GM21825 (cell line): Measurements from ENCODE around the gene SHISAL2B.
"Not testable (repeated sequence)": the region's sequence is repeated elsewhere in the genome, so short reads cannot be mapped to it uniquely, and the experiment has no call there.

Experiments
- ATAC-seq: cut with Tn5 transposase; IDR thresholded peaks from one replicate; pipeline ENCODE4 v1.9.1; 2021; ENCODE audit warnings: mild to moderate bottlenecking, moderate library complexity; ENCODE audit not compliant: unreplicated experiment

The SHISAL2B gene

DNA sequence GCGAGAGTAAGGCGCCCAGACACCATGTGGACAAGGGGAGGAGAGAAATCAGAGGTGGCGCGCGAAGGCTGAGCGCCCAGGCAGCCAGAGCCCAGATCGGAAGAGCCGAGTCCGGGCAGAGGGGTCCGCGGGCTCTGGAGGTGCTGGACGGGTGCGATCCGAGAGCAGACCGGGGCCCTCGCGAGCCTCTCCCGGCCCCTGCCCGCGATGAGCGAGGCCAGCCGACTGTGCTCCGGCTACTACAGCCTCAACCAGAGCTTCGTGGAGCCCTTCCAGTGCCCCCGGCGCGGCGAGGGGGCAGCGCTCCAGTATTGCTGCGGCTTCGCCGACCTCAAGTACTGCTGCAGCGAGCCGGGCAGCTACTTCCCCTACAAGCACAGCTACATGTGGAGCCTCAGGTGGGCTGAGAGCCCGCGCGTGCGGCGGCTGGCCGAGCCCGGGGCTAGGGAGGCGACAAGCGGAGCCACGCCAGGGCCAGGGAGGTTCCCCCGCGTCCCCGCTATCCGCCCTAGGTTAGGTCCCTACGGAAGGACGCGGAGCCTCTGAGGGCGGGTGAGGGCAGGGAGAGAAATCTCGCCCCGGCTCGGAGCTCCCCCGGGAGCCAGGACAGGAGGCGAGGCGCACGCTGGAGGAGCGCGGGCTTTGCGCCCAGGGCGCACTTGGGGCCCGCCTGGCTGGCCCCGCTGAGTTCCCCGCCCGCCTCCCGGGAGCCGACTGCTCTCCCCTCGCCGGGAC lies at the start of gene SHISAL2B:
TSS of gene SHISAL2B (plus strand) at position 87 of the 735 bp plus-strand sequence. CDS start at position 208, 121 bp downstream.
- ATAC-seq, result no peak

DNA sequence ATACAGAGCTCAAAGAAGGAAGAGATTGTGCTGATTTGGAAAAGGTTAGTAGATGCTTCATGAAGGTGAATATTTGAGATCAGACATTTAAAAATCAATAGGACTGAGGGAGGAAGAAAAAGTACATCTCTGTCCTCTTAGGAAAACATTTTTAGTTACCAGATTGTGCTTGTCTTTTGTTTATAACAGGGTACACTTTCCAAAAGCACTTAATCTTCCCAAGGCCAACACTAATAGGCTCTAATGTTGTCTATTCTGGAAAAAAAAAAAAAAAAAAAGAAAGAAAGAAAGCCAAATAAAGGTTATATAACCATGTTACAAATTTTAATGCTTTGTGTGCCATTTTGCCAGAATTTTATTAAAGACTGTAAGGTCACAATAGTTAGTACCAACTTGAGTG lies 45.5 kb upstream of the SHISAL2B start:
- ATAC-seq, result no peak

- ATAC-seq, result no peak
These were observed 44.1 kb upstream of the SHISAL2B start for GRCh38 chr5:64646169-64646568.

DNA sequence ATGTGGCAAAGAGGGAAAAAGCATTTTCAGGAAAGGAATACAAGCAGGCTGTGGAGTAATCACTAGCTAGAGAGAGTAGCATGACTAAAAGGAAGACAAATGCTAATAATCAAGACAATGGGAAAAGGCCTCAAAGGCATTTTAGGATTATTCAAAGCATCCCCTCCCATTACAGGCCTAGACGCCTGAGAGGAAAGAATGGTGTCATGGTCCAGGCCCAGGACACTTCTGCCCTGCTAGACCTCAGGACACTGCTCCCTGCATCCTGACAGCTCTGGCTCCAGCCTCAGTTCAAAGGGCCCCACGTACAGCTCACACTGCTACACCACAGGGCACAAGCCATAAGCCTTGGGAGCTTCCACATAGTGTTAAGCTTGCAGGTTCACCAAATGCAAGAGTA lies 40.8 kb upstream of the SHISAL2B start:
- no peak for ATAC-seq

DNA sequence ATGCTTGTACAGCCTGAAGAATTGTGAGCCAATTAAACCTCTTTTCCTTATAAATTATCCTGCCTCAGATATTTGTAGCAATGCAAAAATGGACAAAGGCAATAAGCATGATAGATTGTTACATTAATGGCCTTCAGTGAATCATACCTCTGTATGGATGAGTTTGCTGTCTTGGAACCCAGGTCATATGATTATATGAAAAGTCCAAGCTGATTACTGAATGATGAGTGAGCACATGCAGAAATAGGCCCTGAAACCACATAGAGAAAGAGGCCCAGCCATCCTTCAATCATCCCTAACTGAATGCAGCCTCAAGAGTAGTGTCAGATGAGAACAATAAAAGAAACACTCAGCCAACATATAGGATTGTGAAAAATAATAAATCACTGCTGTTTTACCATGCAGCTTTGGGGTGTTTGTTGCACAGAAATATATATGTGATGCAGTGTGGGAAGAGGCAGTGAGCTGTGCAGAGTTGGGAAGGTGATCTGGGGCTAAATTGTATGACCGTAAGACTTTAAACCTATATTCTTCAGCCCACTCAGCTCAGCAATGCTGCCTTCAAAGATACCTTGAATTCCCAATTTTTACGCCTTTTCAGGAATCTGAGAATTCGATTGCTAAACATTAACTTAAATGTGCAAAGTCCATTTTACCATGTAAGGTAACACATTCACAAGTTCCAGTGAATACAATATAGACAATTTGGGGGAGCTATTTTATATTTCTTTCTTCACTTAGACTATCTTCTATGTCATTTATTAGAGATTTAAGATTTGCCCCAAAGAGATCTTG lies 36.3 kb upstream of the SHISAL2B start:
- no peak for ATAC-seq

DNA sequence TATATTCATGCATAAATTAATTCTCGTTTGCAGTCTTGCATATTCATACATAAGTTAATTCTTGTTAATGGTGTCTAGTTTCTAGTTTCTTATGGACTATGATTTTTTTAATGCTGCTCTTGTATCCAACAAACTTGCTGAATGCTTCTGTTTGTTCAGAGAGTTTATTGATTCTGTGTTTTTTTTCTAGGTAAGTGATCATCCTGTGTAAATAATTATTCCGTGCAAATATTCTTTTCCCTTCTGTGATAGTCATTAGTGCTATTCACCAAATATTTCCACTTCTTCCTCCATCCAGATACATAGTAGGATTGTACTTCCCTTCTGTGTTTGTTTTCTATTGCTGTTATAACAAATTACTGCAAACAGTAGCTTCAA lies 35.8 kb upstream of the SHISAL2B start:
- no peak for ATAC-seq

GRCh38 chr5:64655596-64655995 lies 34.7 kb upstream of the SHISAL2B start:
- no peak for ATAC-seq

- no peak for ATAC-seq
These were observed 31.0 kb upstream of the SHISAL2B start for GRCh38 chr5:64659289-64659688.

DNA sequence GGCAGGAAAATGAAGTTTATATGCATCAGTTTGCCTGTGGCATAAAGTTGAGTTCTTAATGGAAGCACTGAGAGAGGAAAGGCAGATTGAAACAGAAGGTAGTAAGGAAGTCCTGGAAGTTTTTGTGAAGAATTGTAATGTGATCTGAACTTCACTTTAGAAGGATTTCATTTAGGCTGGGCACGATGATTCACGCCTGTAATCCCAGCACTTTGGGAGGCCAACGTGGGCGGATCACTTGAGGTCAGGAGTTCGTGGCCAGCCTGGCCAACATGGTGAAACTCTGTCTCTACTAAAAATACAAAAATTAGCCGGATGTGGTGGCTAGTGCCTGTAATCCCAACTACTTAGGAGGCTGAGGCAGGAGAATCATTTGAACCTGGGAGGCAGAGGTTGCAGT lies 27.1 kb upstream of the SHISAL2B start:
- ATAC-seq, result not testable (repeated sequence)

DNA sequence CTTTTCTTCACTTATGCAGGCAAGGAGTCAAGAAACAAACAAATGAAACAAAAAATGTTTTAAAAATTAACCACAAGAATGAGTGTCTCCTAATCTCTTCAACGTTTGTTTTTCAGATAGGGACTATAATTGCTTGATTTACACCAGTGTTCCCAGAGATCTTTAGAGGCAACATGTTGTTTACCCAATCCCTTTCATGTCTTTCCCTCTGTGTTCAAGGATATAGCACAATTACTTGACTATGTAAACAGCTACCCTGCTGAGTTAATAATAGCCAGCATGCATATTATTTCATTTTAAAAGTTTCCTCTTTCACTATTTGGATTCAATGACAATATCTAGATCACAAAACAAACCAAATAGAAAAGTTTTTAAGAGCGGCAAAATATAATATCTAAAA lies 25.1 kb upstream of the SHISAL2B start:
- no peak for ATAC-seq

- ATAC-seq, result no peak
These were observed 24.2 kb upstream of the SHISAL2B start for GRCh38 chr5:64666078-64666477.

- ATAC-seq, result no peak
These were observed 23.2 kb upstream of the SHISAL2B start for GRCh38 chr5:64667068-64667467.

- no peak for ATAC-seq
These were observed 20.0 kb upstream of the SHISAL2B start for GRCh38 chr5:64670277-64670676.

- no peak for ATAC-seq
These were observed 18.6 kb upstream of the SHISAL2B start for GRCh38 chr5:64671678-64672077.

- ATAC-seq, result no peak
These were observed 11.9 kb upstream of the SHISAL2B start for GRCh38 chr5:64678374-64678773.

DNA sequence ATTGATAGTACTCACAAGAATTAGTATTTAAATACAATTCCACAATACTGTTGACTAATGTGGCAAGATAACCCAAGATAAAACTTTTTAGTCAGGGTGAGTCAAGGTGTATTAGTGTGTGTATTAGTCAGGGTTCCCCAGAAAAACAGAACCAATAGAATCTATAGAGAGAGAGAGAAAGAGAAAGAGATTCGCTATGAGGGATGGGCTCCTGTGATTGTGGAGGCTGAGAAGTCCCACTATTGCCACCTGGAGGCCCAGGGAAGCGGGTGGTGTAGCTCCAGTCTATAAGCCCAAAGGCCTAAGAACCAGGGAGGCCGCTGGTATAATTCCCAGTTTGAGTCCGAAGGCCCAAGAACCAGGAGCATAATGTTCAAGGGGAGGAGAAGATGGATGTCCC lies 10.0 kb upstream of the SHISAL2B start:
- ATAC-seq, result no peak

DNA sequence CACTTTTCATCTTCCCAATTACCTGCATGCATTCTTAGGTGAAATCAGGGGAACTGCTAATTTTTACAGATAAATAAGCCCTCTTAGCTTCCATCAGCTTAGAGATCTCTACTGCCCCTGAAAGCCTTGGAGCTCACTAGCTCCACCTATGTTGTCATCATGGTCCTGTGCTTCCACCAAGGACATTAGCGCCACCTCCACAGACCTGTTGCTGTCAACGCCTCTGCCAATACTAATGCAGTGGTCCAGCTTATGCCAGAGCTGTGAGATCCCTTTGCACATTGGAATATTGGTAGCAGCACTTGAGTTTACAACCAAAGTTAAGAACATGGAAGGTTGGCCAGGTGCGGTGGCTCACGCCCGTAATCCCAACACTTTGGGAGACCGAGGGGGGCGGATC lies 7.7 kb upstream of the SHISAL2B start:
- ATAC-seq, result no peak

DNA sequence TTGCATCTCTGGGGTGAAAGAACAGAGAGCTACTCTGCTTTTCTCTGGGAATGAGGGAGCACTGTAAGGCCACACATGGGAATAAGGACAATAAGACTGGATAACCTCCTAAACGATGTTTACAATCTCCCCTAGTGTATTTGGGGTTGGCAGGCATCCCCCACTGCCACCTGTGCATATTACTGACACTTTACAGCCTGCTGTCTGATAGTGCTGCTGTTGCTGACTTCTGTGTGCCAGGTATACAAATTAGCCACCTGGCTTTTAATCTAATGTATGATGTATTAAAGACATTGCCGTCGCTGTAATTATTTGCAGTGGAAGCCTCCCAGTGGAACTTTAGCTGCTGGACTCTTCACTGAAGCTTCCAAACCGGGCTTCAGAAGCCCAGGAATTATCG lies 4.4 kb upstream of the SHISAL2B start:
- ATAC-seq, result no peak

DNA sequence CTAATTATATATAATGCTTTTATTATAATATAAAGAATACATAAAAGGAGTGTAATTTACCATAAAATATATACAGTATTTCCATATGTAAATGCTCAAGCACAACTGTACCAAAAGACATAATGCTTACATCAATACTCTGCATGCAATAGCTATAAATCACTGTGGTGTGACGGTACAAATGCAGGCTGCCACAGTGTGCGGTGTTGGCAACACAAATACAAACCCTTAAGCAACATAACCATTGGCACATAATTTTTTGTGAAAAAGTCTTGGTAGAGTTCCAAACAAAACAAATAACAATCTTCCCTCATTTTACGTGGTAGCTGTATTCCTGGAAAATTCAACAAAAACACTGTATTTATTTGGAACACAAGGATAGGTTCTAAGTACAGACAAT lies 1.9 kb upstream of the SHISAL2B start:
- ATAC-seq, result no peak

DNA sequence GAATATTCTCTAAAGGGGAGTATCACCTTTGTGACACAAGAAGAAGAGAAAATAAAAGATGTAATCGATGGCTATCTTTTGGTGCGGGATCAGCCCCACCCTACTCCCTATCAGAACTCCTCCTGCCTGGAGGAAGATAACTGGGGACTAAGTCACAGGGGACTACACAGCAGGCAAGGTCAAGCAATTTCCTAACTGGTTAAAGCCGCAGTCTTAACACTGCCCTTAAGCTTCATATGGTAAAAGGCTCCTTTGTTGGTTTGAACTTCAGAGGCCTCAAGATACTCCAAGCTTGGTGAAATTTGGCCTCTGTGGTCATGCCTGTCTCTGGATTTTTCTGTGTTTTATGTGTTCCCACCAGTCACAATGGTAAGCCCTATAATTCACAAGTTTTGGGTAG lies 1.3 kb upstream of the SHISAL2B start:
- ATAC-seq, result no peak

- ATAC-seq, result no peak
These were observed 243 bp upstream of the SHISAL2B start for GRCh38 chr5:64690104-64690416.

DNA sequence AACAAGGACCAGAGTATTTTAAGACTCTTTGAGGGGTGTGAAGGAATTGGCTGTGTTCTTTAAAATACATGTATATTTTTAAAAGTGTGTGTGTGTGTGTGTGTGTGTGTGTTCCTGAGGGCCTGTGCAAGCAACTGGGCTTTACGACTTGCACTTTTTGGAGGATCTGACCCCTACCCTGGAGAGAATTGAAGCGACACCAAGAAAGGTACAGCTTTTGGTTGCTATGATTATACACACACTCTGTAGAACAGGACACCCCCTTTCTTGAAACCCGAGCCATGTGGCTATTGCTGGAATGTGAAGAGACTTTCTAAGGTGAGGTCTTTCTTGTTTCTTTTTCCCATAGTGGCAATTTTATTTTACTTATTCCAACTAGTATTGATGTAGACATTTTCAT lies 988 bp downstream of the SHISAL2B start:
- ATAC-seq, result no peak

- no peak for ATAC-seq
These were observed 3.3 kb downstream of the SHISAL2B start for GRCh38 chr5:64693636-64694035.
